GM12873 (cell line): ENCODE data around the gene CFP.

Experiments
- TF ChIP-seq, protein P1 (sequence below): IDR thresholded peaks from 2 replicates; pipeline ENCODE4 v1.5.1; 2012; ENCODE audit warnings: low read depth, mild to moderate bottlenecking, moderate library complexity, low read length, control low read depth; ENCODE audit not compliant: insufficient read depth; ENCODE audit errors: missing control alignments

CFP gene

GRCh38 chrX:47610511-47610910 is 19.2 kb downstream of the CFP start:
- TF ChIP-seq, protein P1, sequence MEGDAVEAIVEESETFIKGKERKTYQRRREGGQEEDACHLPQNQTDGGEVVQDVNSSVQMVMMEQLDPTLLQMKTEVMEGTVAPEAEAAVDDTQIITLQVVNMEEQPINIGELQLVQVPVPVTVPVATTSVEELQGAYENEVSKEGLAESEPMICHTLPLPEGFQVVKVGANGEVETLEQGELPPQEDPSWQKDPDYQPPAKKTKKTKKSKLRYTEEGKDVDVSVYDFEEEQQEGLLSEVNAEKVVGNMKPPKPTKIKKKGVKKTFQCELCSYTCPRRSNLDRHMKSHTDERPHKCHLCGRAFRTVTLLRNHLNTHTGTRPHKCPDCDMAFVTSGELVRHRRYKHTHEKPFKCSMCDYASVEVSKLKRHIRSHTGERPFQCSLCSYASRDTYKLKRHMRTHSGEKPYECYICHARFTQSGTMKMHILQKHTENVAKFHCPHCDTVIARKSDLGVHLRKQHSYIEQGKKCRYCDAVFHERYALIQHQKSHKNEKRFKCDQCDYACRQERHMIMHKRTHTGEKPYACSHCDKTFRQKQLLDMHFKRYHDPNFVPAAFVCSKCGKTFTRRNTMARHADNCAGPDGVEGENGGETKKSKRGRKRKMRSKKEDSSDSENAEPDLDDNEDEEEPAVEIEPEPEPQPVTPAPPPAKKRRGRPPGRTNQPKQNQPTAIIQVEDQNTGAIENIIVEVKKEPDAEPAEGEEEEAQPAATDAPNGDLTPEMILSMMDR: no peak

DNA sequence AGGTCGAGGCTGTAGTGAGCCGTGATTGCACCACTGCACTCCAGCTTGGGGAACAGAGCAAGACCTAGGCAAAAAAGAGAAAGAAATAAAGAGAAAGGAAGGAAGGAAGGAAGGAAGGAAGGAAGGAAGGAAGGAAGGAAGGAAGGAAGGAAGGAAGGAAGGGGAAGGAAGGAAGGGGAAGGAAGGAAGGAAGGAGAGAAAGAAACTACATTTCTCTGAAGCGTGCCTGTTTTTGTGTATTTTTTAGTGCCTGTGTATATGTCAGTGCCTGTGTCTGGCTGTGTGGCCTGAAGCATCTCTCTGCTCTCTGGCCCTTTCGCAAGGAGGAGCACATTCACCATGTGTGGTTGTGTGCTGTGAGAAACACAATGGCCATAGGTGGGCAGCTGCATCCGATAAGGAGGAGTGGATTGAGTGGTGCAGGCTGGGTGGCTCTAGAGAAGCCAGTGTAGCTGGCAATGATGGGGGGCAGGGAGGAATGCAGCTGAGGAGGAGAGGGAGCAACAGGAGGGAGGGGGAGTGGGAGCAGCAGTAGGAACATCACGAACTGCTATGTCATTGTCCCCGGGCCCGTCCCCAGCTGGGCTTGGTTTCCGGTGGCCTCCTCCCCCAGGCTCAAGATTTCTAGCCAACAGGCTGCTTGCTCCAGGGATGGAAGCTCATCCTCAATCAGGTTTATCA is 21.5 kb downstream of the CFP start:
- TF ChIP-seq, protein P1: no peak

- TF ChIP-seq, protein P1: no peak
These were observed 22.6 kb downstream of the CFP start for GRCh38 chrX:47607091-47607490.

DNA sequence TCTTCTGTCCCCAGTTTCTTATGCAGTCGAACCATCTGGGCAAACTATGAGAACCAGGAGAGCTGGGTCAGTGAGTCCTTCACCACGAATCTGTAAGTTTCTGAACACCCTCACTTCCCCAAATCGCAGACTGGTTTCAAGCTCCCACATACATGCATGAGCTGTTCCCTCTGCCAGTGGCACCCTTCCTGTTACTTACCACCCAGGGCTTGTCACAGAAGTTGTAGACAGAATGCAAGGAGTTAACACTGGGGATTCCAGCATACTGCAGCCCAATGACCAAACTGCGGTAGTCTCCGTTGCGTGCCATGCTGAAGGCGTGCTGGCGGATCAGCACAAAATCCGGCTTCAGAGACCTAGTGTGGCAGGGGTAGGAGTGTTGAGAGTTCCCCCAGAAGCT is 24.7 kb downstream of the CFP start:
- TF ChIP-seq, protein P1: no peak

DNA sequence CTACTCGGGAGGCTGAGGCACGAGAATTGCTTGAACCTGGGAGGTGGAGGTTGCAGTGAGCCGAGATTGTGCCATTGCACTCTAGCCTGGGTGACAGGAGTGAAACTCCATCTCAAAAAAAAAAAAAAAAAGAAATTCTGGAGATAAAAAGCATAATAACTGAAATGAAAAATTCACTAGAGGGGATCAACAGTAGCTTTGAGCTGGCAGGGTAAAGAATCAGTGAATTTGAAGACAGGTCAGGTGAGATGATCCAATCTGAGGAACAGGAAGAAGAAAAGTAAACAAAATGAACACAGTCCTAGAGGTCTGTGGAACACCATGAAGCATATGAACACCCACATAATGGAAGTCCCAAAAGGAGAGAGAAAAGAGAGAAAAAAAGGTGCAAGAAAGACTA is 32.5 kb downstream of the CFP start:
- TF ChIP-seq, protein P1: no peak

DNA sequence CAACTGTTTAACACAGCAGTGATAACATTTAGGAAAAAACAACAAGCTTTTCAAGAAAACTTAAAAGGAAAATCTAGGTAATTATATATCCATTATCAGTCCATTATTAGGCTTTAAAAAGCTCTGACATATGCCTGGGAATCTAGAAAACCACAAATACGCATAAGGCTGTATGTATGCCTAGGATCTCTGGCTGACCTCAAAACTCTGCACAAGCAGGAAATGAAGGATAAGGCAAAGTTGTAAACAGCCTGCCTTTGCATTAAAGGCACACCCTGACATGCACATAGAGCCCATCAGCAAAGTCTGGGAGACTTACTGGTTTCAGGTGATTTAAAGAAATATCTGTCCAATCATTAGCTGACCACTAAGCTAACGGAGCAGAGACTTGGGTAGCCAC is 33.5 kb downstream of the CFP start:
- TF ChIP-seq, protein P1: no peak

- TF ChIP-seq, protein P1: no peak
These were observed 33.9 kb downstream of the CFP start for GRCh38 chrX:47595716-47596251.
